ENCODE results near the gene TUBGCP3.

Gene TUBGCP3

GRCh38 chr13:112583592-112584277 lies 4.2 kb downstream of the TUBGCP3 start:
- Histone ChIP-seq H3K27me3 (ENCODE audit: low read length) (no peaks in the 10 kb centered on the region), H3K36me3 (ENCODE audit: low read length) (no peaks in the 10 kb centered on the region), H3F3A (ENCODE audit: insufficient read depth) (no peaks in the 10 kb centered on the region; the same call in 1 of the 2 replicates), H3K9me3 (ENCODE audit: insufficient read depth, low read length) (no peaks in the 10 kb centered on the region), H3K4me2 (ENCODE audit: low read depth, low read length, poor library complexity, severe bottlenecking) (peak overlapping the region; percentile 54), H3K79me2 (ENCODE audit: insufficient read depth, low read length) (peaks cover 92% of the 10 kb centered on the region), H3K27ac (ENCODE audit: low read depth, low read length) (peak overlapping the region; percentile 69), H3K9ac (ENCODE audit: low read length) (peak overlapping the region; percentile 41; the same call in 1 of the 2 replicates), H4K20me1 (ENCODE audit: low read depth, low read length) (peaks cover 1% of the 10 kb centered on the region; the same call in 1 of the 2 replicates), H3K9me2 (replicated peaks; ENCODE audit: insufficient read depth, low read length) (no peaks in the 10 kb centered on the region), H3K4me3 (ENCODE audit: insufficient read depth, low read length, poor library complexity, severe bottlenecking) (peak overlapping the region; percentile 26), H2AFZ (ENCODE audit: low read depth, low read length, severe bottlenecking) (no peak overlapping the region)
- no peak for TF ChIP-seq CTCF (IDR thresholded peaks at IDR 0.05; ENCODE audit: insufficient read depth, low read length, poor library complexity, severe bottlenecking)
- TF ChIP-seq EZH2phosphoT487 (conservative IDR thresholded peaks at IDR 0.05; ENCODE audit: low read length): no peak

GRCh38 chr13:112582263-112582662 lies 5.7 kb downstream of the TUBGCP3 start:
- Histone ChIP-seq H4K20me1 (ENCODE audit: low read depth, low read length) (peaks cover 7% of the 10 kb centered on the region; the same call in 1 of the 2 replicates), H2AFZ (ENCODE audit: low read depth, low read length, severe bottlenecking) (no peak overlapping the region), H3K27me3 (ENCODE audit: low read length) (no peaks in the 10 kb centered on the region), H3K27ac (ENCODE audit: low read depth, low read length) (no peak overlapping the region), H3F3A (ENCODE audit: insufficient read depth) (no peaks in the 10 kb centered on the region; the same call in 1 of the 2 replicates), H3K4me2 (ENCODE audit: low read depth, low read length, poor library complexity, severe bottlenecking) (no peak overlapping the region), H3K9me3 (ENCODE audit: insufficient read depth, low read length) (no peaks in the 10 kb centered on the region), H3K4me3 (ENCODE audit: insufficient read depth, low read length, poor library complexity, severe bottlenecking) (no peak overlapping the region), H3K36me3 (ENCODE audit: low read length) (no peaks in the 10 kb centered on the region), H3K9me2 (replicated peaks; ENCODE audit: insufficient read depth, low read length) (no peaks in the 10 kb centered on the region), H3K9ac (ENCODE audit: low read length) (no peak overlapping the region), H3K79me2 (ENCODE audit: insufficient read depth, low read length) (peaks cover 99% of the 10 kb centered on the region)
- TF ChIP-seq CTCF (IDR thresholded peaks at IDR 0.05; ENCODE audit: insufficient read depth, low read length, poor library complexity, severe bottlenecking): no peak
- no peak for TF ChIP-seq EZH2phosphoT487 (conservative IDR thresholded peaks at IDR 0.05; ENCODE audit: low read length)

GRCh38 chr13:112580912-112581311 lies 7.0 kb downstream of the TUBGCP3 start:
- H3K4me2 ChIP-seq (ENCODE audit: low read depth, low read length, poor library complexity, severe bottlenecking): no peak overlapping the region
- H4K20me1 ChIP-seq (ENCODE audit: low read depth, low read length): peaks cover 14% of the 10 kb centered on the region
- no peaks in the 10 kb centered on the region for H3K27me3 ChIP-seq (ENCODE audit: low read length)
- no peaks in the 10 kb centered on the region; the same call in 1 of the 2 replicates for H3F3A ChIP-seq (ENCODE audit: insufficient read depth)
- H3K9me3 ChIP-seq (ENCODE audit: insufficient read depth, low read length): no peaks in the 10 kb centered on the region
- H2AFZ ChIP-seq (ENCODE audit: low read depth, low read length, severe bottlenecking): no peak overlapping the region
- H3K9ac ChIP-seq (ENCODE audit: low read length): no peak overlapping the region
- no peak overlapping the region for H3K4me3 ChIP-seq (ENCODE audit: insufficient read depth, low read length, poor library complexity, severe bottlenecking)
- TF ChIP-seq CTCF (IDR thresholded peaks at IDR 0.05; ENCODE audit: insufficient read depth, low read length, poor library complexity, severe bottlenecking) (no peak), EZH2phosphoT487 (conservative IDR thresholded peaks at IDR 0.05; ENCODE audit: low read length) (no peak)
- no peak overlapping the region for H3K27ac ChIP-seq (ENCODE audit: low read depth, low read length)
- H3K9me2 ChIP-seq (replicated peaks; ENCODE audit: insufficient read depth, low read length): no peaks in the 10 kb centered on the region
- H3K79me2 ChIP-seq (ENCODE audit: insufficient read depth, low read length): peaks cover 99% of the 10 kb centered on the region
- H3K36me3 ChIP-seq (ENCODE audit: low read length): no peaks in the 10 kb centered on the region

Data from SU-DHL-6 (cell line).